H1 (cell line): ENCODE measurements around the gene CPM. TPM values are rescaled to one million over a fixed set of nuclear protein-coding genes. Genes with fewer than 3 reads are reported as not detected.

ENCODE experiments used
- CHD2 ChIP-seq: IDR thresholded peaks from 2 replicates; pipeline ENCODE4 v1.6.1; 2012; ENCODE audit warnings: low read length, improper control_type of control experiment
- NANOG ChIP-seq: IDR thresholded peaks from 2 replicates; pipeline ENCODE4 v1.6.1; 2011; ENCODE audit warnings: low read length, low read depth, mild to moderate bottlenecking, inconsistent platforms; ENCODE audit not compliant: insufficient read depth, poor library complexity, severe bottlenecking
- RBBP5 ChIP-seq: IDR thresholded peaks from 2 replicates; pipeline ENCODE4 v1.7.1; 2012; ENCODE audit warnings: low read depth, mild to moderate bottlenecking, inconsistent platforms, low read length, moderate library complexity, borderline replicate concordance
- polyA plus RNA-seq, 7 experiments: library from polyadenylated mRNA; depleted of rRNA in 3 of 7; stranded (reverse) in 5 of 7; unstranded in 2 of 7; fragments of >200 nt in 5 of 7; fragments of 200-250 nt in 2 of 7; gene quantifications; 1 replicate in 5 of 7; 2 replicates in 1 of 7; 4 replicates in 1 of 7; pipeline versions ENCODE4 v1.2.1 to v1.2.3, GENCODE V29; 2011 to 2013; ENCODE audit warnings: missing spikeins in 2 of 7, mixed read lengths in 2 of 7
- total RNA-seq: library from RNA; stranded (reverse); fragmentation: NEBNext Ultra II Directional; extraction: Animal tissue kit (Norgen Biotek cat#: 25700); gene quantifications from 2 replicates; pipeline ENCODE4 v1.2.1, GENCODE V29; 2021
- TF ChIP-seq, protein P1 (sequence below): IDR thresholded peaks from 2 replicates; pipeline ENCODE4 v1.6.1; 2012; ENCODE audit warnings: inconsistent platforms

Gene CPM
- total and polyA plus RNA-seq, 2 of the 8 experiments (the other 6 are each of a cell fraction or from before 2014, with no cell fraction given) = 0.33 to 3.1 TPM

- TF ChIP-seq, protein P1, sequence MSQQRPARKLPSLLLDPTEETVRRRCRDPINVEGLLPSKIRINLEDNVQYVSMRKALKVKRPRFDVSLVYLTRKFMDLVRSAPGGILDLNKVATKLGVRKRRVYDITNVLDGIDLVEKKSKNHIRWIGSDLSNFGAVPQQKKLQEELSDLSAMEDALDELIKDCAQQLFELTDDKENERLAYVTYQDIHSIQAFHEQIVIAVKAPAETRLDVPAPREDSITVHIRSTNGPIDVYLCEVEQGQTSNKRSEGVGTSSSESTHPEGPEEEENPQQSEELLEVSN = no peak
- TF ChIP-seq NANOG = no peak
- no peak for TF ChIP-seq RBBP5
- TF ChIP-seq CHD2 = no peak
- TF ChIP-seq, all 59 proteins: peak for 0
These were observed 62.5 kb downstream of the CPM start (continued) for GRCh38 chr12:68870443-68870842.
